Coronary artery (tissue), 2 donors: ENCODE measurements around the gene BACE1.

ENCODE experiments used
- DNase-seq: peaks from one replicate; pipeline ENCODE4 v3.0.0-alpha.2; 2017; ENCODE audit warnings: low spot score
- H3K27ac ChIP-seq, 2 donors: fragments of 200-600 bp; sonication (generic); one replicate each; pipeline ENCODE4 v1.5.1; 2016 to 2019
- H3K4me3 ChIP-seq: fragments of 200-600 bp; sonication (generic); 2 replicates; pipeline ENCODE4 v1.5.1; 2016; ENCODE audit warnings: mild to moderate bottlenecking, moderate library complexity
- CTCF ChIP-seq: fragments of 200-600 bp; sonication (generic); IDR thresholded peaks from one replicate; pipeline ENCODE4 v1.5.1; 2019; ENCODE audit warnings: antibody characterized with exemption

The BACE1 gene

GRCh38 chr11:117286588-117286987 is 29.5 kb downstream of the BACE1 start:
- TF ChIP-seq CTCF, result no peak
- no peak overlapping the region for H3K4me3 ChIP-seq
- no peak overlapping the region for H3K27ac ChIP-seq
- no peak for DNase-seq

- no peak overlapping the region for H3K4me3 ChIP-seq
- H3K27ac ChIP-seq, result no peak overlapping the region
- no peak for DNase-seq
- no peak for TF ChIP-seq CTCF
These were observed 32.0 kb downstream of the BACE1 start for GRCh38 chr11:117284053-117284452.

GRCh38 chr11:117282956-117283355 is 33.1 kb downstream of the BACE1 start:
- TF ChIP-seq CTCF, result no peak
- Histone ChIP-seq H3K4me3 (no peak overlapping the region), H3K27ac (no peak overlapping the region)
- no peak for DNase-seq

GRCh38 chr11:117281869-117282268 is 34.2 kb downstream of the BACE1 start:
- no peak overlapping the region for H3K27ac ChIP-seq
- no peak for TF ChIP-seq CTCF
- H3K4me3 ChIP-seq, result no peak overlapping the region
- no peak for DNase-seq

GRCh38 chr11:117281159-117281558 is 34.9 kb downstream of the BACE1 start:
- H3K27ac ChIP-seq, result no peak overlapping the region
- no peak for TF ChIP-seq CTCF
- H3K4me3 ChIP-seq, result no peak overlapping the region
- DNase-seq, result no peak

- no peak for DNase-seq
These were observed 36.2 kb downstream of the BACE1 start for GRCh38 chr11:117279711-117280376.

More at GRCh38 chr11:117279711-117280376, 36.2 kb downstream of the BACE1 start:
- no peak for TF ChIP-seq CTCF
- Histone ChIP-seq H3K4me3 (no peak overlapping the region), H3K27ac (no peak overlapping the region)
